ENCODE results near the gene UNC93A.

The UNC93A gene

DNA sequence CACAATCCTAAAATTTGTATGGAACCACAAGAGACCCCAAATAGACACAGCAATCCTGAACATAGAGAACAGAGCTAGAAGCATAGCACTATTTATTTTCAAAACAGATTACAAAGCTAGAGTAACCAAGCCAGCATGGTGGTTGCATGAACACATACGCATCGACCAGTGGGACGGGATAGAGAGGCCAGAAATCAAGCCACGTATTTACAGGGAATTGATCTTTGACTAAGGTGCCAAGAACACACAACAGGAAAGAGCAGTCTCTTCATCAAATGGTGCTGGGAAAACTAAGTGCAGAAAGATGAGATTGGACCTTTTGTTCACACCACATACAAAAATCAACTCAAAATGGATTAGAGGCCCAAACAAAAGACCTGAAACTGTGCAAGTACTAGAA is 54.8 kb downstream of the UNC93A start:
- no peak for TF ChIP-seq CTCF (IDR thresholded peaks at IDR 0.05; ENCODE audit: borderline replicate concordance, insufficient read depth, low read depth, low read length)
- no peak overlapping the region for H3K4me3 ChIP-seq (ENCODE audit: low read depth, low read length)

DNA sequence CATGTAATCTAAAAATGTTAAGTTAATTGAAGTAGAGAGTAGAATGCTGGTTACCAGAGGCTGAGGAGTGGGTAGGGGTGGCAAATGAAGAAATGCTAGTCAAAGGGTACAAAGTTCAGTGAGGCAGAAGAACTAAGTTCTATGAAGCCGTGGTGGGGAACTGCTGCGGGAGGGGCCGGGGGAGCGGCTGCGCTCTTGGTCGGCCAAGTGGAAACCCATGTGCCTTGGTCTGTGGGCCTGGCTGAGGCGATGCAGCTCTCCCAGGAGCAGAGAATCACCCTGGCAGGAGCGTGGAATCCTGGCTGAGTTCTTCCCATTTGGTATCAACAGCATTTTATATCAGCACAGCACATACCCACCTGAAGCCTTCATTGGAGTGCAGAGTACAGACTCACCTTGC is 56.1 kb downstream of the UNC93A start:
- no peak for TF ChIP-seq CTCF (IDR thresholded peaks at IDR 0.05; ENCODE audit: borderline replicate concordance, insufficient read depth, low read depth, low read length)
- H3K4me3 ChIP-seq (ENCODE audit: low read depth, low read length), result no peak overlapping the region

DNA sequence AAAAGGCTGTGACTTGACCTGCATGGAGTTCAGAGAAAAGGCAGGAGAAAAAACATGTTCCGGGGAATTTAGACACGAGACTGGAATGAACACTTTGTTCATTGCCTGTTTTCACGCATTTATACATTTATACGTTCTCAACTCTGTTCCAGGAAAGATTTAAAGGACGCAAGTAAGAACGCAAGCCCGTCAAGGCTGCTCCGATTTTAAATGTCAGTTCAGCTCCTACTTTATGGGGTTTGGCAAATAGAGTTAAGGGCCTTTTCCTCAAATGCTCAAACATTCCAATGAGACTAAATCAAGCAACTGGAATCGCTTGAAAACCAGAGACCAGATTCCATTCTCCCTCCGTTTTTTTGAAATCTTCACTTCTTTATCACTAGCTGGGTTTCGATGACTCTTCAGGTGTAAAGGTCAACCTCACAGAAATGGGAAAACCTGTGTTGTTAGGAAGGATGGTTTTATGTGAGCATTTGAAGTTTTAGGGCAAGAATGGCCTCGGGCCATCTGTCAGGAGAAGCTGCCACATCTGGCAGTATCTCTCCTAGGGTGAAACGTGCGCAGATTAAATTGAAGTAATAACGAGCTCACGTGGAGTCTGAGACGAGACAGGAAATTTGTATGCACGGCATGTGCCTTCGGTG is 58.6 kb downstream of the UNC93A start:
- H3K4me3 ChIP-seq (ENCODE audit: low read depth, low read length), result no peak overlapping the region
- no peak for TF ChIP-seq CTCF (IDR thresholded peaks at IDR 0.05; ENCODE audit: borderline replicate concordance, insufficient read depth, low read depth, low read length)

DNA sequence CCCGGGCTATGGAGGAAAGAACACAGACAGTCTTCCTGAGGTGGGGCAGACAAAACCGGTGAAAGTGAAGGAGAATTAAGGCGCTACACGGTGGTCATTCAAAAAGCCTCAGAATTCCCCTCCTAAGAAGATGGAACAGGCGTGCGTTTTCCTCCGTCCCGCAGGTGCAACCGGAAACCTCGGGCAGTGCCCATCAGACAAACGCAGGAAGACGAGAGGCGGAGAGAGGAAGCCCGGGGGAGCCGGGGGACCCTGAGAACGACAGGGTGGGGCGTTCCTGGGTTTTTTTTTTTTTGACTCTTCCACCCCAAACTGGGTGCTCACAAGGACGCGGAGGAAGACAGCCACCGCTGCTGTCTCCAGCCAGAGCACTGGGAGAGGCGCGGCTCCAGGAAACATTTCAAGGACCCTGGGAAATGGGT is 59.2 kb downstream of the UNC93A start:
- H3K4me3 ChIP-seq (ENCODE audit: low read depth, low read length), result no peak overlapping the region
- TF ChIP-seq CTCF (IDR thresholded peaks at IDR 0.05; ENCODE audit: borderline replicate concordance, insufficient read depth, low read depth, low read length), result no peak

- TF ChIP-seq CTCF (IDR thresholded peaks at IDR 0.05; ENCODE audit: borderline replicate concordance, insufficient read depth, low read depth, low read length), result peak; percentile 76
- peak overlapping the region; percentile 3 for H3K4me3 ChIP-seq (ENCODE audit: low read depth, low read length)
These were observed 59.9 kb downstream of the UNC93A start for GRCh38 chr6:167350731-167351655.

DNA sequence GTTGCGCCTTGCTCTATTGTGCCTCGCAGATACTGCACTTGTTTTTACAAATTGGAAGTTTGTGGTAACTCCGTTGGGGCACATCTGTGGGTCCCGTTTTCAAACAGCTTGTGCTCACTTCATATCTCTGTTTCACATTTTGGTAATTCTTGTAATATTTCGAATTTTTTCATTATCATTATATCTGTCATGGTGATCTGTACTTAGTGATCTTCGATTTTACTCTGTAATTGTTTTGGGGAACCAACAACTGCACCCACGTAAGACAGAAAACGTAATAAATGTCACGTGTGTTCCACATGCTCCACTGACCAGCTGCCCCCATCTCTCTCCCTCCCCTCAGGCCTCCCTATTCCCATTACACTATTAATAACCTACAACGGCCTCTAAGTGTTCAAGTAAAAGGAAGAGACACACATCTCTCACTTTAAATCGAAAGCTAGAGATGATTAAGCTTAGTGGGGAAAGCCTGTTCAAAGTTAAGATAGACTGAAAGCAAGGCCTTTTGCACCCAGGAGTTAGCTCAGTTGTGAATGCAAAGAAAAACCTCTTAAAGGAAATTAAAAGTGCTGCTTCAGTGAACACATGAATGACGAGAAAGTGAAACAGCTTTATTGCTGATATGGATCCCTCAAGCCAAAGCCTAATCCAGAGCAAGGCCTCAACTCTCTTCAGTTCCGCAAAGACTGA is 60.7 kb downstream of the UNC93A start:
- no peak overlapping the region for H3K4me3 ChIP-seq (ENCODE audit: low read depth, low read length)

More for the DNA sequence above, 60.7 kb downstream of the UNC93A start:
- TF ChIP-seq CTCF (IDR thresholded peaks at IDR 0.05; ENCODE audit: borderline replicate concordance, insufficient read depth, low read depth, low read length), result no peak
